GM10248 (cell line): ENCODE measurements around the gene NOXA1.

ENCODE experiments used
- CTCF ChIA-PET: fragments of 300-600 bp; sonication (Branson Sonifier 250); formaldehyde crosslinking; extraction: SDS; loops from one replicate; lab custom pipeline; 2021; ENCODE audit warnings: antibody characterized with exemption; lab: Yijun Ruan, JAX
- POLR2A ChIA-PET: fragments of 350-650 bp; sonication (Branson Sonifier 250); formaldehyde crosslinking; extraction: SDS; loops from one replicate; lab custom pipeline; 2020; ENCODE audit warnings: antibody characterized with exemption; lab: Yijun Ruan, JAX
- DNase-seq: peaks from one replicate; pipeline ENCODE4 v3.0.0; 2012; ENCODE audit errors: extremely low spot score
- TF ChIP-seq, protein P1 (sequence below): IDR thresholded peaks from 2 replicates; pipeline ENCODE4 v1.5.1; 2012; ENCODE audit warnings: mild to moderate bottlenecking, low read depth; ENCODE audit errors: extremely low read depth, missing control alignments, control extremely low read depth

NOXA1 gene

DNA sequence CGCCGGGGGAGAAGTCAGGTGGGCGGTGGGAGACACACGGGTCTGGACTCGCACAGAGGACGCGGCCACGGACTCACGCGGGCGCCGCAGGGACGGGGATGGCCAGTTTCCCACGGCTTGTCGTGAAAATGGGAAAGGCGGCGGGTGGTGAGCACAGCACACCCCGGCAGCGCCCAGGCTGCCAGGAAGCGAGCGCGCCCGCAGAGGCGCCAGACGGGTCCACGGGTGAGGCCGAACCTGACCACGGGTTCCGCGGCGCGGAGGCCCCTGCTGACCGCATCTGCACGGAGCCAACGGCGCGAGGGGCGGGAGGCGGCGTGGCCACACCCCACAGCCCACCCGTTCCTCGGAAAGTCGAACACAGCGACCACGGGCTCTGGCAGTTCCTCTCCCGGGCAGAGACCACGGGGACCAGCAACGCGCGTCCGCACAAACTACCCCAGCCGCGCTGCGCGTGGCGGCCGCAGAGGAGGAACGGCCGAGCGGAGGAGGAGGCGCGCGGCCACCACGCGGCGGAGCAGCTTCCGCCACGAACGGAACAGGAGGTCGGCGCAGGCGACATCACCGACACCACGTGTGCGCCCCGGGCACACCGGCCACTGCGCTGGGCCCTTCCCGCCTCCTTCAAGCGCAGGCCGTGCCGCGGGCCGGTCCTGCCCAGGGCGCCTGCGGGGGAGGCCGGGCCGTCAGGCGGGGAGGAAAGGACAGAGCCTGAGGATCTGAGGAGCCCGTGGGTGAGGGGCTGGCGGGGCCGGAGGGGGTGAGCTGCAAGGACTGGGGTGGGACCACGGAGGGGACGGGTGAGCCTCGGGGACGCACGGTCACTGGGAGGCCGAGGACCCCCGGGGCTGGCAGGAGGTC lies 5.8 kb upstream of the NOXA1 start:
- POLR2A ChIA-PET = no interaction called here
- TF ChIP-seq, protein P1, sequence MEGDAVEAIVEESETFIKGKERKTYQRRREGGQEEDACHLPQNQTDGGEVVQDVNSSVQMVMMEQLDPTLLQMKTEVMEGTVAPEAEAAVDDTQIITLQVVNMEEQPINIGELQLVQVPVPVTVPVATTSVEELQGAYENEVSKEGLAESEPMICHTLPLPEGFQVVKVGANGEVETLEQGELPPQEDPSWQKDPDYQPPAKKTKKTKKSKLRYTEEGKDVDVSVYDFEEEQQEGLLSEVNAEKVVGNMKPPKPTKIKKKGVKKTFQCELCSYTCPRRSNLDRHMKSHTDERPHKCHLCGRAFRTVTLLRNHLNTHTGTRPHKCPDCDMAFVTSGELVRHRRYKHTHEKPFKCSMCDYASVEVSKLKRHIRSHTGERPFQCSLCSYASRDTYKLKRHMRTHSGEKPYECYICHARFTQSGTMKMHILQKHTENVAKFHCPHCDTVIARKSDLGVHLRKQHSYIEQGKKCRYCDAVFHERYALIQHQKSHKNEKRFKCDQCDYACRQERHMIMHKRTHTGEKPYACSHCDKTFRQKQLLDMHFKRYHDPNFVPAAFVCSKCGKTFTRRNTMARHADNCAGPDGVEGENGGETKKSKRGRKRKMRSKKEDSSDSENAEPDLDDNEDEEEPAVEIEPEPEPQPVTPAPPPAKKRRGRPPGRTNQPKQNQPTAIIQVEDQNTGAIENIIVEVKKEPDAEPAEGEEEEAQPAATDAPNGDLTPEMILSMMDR = no peak
- DNase-seq = no peak
- CTCF ChIA-PET = no interaction called here

DNA sequence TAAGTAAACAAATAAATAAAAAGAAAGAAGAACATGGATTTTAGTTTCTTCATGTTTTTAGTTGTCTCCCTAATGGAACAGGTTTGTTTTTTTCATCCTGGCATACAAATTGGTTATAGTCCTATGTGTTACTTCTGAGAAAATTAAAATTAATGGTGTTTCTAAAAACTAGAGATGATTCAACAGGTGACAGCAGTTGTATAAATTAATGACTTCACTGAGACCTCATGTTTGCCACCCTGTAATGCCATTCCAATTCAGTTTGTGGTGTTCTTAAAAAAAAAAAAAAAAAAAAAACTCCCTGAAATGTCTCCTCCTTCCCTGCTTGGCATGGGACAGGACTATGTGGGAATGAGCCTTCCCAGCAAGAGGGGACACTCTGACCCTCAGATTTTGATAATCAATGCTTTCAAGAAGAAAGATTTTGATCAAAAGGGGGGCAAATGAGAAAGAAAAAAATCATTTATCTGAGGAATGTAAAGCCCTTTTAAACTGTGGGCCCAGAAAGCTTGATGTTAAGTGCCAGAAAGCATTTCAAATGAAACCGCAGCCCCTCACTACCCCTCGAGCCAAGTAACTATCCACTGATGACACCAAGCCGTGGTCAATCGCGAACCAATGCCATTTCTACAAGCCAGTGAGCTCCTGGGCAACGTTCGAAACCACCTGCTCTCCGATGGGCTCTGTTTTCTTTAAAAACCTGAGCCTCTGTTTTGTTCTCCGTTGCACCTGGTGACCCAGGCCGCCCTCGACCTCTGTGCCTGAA lies 1.2 kb upstream of the NOXA1 start:
- TF ChIP-seq, protein P1 = no peak
- DNase-seq = no peak
- ChIA-PET POLR2A (interaction anchor here (1.2 kb wide), 1 partner anchor 181 kb away, joined by 6 read pairs; the partner anchor contains the start of gene TUBB4B), CTCF (interaction anchor here (0.8 to 4.2 kb wide), 14 partner anchors 11 to 333 kb away, joined by 3 to 41 read pairs (median 6); partner anchors contain the start of genes NRARP, NSMF and PNPLA7)

DNA sequence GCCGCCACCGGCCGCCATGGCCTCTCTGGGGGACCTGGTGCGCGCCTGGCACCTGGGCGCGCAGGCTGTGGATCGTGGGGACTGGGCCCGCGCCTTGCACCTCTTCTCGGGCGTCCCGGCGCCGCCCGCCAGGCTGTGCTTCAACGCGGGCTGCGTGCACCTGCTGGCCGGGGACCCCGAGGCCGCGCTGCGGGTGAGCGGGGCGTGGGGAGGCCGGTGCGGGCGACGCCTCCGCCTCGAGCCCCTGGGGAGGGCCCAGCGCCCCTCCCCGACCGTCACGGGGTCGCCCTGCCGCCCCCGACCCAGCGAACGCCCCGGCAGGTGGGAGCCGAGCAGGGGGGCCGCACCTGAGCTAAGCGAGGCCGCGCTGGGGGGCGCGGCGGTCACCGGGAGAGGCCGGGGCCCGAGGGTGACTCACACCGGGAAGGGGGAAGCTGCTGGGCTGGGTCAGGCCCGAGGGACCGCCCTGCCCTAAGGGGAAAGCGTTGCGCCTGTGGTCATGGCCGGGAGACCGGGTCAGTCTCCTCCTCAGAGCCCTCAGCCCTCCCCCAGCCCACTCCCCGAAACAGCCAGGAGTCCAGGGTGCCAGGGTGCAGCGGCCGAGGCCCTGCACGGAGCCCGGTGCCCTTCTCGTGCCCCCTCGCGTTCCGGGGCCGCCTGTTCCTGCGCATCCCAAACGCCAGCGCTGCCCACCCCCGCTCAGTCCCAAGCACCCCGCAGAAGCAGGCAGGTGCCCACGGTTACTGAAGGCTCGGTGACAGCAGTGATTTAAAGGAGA lies 510 bp downstream of the NOXA1 start:
- POLR2A ChIA-PET = interaction anchor here (0.6 to 1.2 kb wide), 3 partner anchors 121 to 183 kb away, joined by 3 to 6 read pairs (median 3); partner anchors contain the start of genes NRARP and TUBB4B

DNA sequence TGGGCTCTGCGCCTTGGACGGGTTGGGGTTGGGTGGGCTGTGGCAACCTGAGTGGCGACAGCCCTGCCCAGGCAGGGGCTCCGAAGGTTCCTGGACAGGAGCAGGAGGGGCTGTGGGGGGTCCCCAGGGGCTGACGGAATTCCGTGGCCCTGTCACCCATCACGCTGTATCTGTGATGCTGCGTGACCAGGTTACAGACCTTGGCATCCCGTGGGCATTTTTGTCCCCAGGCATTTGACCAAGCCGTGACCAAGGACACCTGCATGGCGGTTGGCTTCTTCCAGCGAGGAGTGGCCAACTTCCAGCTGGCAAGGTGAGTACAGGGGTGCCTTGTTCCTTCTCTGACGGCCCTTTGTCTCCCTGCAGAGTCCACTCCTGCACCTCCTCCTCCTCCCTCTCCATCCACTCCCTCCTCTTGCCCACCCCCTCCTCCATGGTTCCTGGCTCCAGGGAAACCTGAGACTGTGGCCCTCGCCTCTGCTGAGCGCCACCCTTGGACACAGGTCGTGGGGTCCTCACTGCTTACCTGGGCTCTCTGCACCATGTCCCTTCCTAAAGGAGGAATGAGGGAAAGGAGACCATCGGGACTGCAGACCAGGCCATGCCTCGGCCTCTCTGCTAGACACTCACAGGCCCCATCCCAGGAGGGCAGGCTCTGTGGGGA lies 3.0 kb downstream of the NOXA1 start:
- DNase-seq = no peak
- TF ChIP-seq, protein P1 = no peak
- ChIA-PET POLR2A (no interaction called here), CTCF (interaction anchor here (1.1 to 4.2 kb wide), 2 partner anchors 19 kb away, joined by 3 to 41 read pairs; no protein-coding TSS in a partner anchor)

More for the DNA sequence above, 510 bp downstream of the NOXA1 start:
- TF ChIP-seq, protein P1 = no peak
- DNase-seq = no peak
- CTCF ChIA-PET = interaction anchor here (0.8 to 4.2 kb wide), 20 partner anchors 9 to 183 kb away, joined by 3 to 41 read pairs (median 6); partner anchors contain the start of genes ENTPD8, NRARP, NSMF and TUBB4B

DNA sequence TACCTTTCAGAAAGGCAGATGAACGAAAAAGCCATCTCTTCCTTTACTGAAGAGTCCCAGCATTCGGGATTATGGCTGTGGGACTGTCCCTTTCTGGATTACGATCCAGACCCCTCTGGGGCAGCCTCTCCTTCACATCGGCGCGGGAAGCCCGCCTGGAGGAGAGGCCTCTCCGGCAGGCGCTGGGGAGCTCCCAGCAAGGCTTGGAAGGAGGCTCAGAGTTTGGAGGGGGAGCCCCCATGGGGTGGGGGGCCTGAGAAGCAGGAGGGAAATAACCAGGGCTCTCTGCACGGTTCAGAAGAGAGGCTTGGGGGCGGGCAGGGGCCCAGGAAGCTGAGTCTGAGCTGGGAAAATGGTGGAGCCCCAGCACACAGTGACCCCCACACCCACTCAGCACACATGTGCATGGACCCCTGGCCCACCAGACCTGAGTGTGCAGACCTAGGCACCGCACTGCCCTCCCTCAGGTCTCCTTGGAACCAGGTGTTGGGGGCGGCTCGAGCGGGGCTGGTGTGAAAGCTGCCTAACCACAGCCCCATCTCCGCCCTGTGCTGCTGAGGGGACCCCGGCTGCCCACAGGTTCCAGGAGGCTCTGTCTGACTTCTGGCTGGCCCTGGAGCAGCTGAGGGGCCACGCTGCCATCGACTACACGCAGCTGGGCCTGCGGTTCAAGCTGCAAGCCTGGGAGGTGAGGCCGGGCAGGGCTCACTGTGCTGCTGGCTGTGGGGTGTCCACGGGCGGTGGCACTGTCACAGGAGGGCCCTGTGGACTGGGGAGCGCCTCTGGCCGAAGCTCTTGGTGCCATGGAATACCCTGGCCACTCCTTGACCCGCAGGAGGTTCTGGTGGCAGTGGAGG lies 4.5 kb downstream of the NOXA1 start:
- DNase-seq = no peak
- ChIA-PET POLR2A (no interaction called here), CTCF (interaction anchor here (1.0 to 1.8 kb wide), 3 partner anchors 16 to 126 kb away, joined by 3 to 6 read pairs (median 4); partner anchors contain the start of gene NRARP)
- TF ChIP-seq, protein P1 = no peak
